NCI-H2081 treated with DMSO at 0.1 percent for 48 hours (cell line): ENCODE results near the gene CDCP2.

ENCODE experiments used
- DNase-seq: peaks from one replicate; lab custom pipeline; 2025; lab: John Stamatoyannopoulos, UW

The CDCP2 gene

GRCh38 chr1:54091666-54092065 lies 61.1 kb downstream of the CDCP2 start:
- no peak for DNase-seq

- DNase-seq: no peak
Observed at GRCh38 chr1:54088385-54088784, 64.4 kb downstream of the CDCP2 start.

- no peak for DNase-seq
Observed at GRCh38 chr1:54086754-54087153, 66.0 kb downstream of the CDCP2 start.

- no peak for DNase-seq
Observed at GRCh38 chr1:54084794-54085193, 68.0 kb downstream of the CDCP2 start.
